Left lobe of liver (tissue), 2 donors: ENCODE results near the gene CRK. TPM values are rescaled to one million over a fixed set of nuclear protein-coding genes. Genes with fewer than 3 reads are reported as not detected.
A peak's percentile ranks its signal among the peaks of the same experiment; 100 is the strongest.
"Not testable (repeated sequence)": the region's sequence is repeated elsewhere in the genome, so short reads cannot be mapped to it uniquely, and the experiment has no call there.

ENCODE experiments used
- ATAC-seq: fragments of 200-7000 bp; cut with Tn5 transposase; one replicate; pipeline ENCODE4 v1.9.1; 2020; ENCODE audit warnings: mild to moderate bottlenecking, moderate library complexity
- DNase-seq: peaks from one replicate; pipeline ENCODE4 v3.0.0-alpha.2; 2020; ENCODE audit warnings: low spot score
- total RNA-seq: library from RNA; stranded (reverse); gene quantifications from one replicate; pipeline ENCODE4 v1.2.1, GENCODE V29; 2021
- donor health status: DM: no; HTN: no; CAD: no; lungs with moderate emphysema.
- donor health status: DM: no; HTN: yes; CAD: no.

Gene CRK
- total RNA-seq, 1 donor from 2014 or later: 33.7 TPM

- ATAC-seq (no peak), DNase-seq (no peak)
Measured at GRCh38 chr17:1391577-1391976, 64.5 kb downstream of the CRK start.

GRCh38 chr17:1390432-1391367 is 65.3 kb downstream of the CRK start:
- DNase-seq: no peak

DNA sequence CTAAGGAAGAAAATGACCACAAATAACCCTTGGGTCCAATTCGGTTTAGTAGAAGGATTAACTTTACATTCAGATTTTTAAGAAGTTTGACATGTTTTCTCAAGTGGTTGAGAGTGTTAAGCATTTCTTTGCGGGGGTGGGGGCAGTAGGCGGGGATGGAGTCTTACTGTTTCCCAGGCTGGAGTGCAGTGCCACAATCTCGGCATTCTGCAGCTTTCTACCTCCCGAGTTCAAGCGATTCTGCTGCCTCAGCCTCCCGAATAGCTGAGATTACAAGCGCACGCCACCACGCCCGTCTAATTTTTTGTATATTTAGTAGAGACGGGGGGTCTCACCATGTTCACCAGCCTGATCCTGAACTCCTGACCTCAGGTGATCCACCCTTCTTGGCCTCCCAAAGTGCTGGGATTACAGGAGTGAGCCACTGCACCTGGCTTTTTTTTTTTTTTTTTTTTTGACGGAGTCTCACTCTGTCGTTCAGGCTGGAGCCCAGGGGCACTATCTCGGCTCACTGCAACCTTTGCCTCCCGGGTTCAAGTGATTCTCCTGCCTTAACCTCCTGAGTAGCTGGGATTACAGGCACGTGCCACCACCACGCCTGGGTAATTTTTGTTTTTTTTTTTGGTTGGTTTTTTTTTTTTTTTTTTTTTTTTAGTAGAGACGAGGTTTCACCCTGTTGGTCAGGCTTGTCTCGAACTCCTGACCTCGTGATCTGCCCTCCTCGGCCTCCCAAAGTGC is 68.4 kb downstream of the CRK start:
- ATAC-seq, DNase-seq: not testable (repeated sequence)

More at GRCh38 chr17:1390432-1391367, 65.3 kb downstream of the CRK start:
- peak; percentile 39 for ATAC-seq

- not testable (repeated sequence) for DNase-seq, ATAC-seq
Measured at GRCh38 chr17:1386675-1387190, 69.3 kb downstream of the CRK start.

DNA sequence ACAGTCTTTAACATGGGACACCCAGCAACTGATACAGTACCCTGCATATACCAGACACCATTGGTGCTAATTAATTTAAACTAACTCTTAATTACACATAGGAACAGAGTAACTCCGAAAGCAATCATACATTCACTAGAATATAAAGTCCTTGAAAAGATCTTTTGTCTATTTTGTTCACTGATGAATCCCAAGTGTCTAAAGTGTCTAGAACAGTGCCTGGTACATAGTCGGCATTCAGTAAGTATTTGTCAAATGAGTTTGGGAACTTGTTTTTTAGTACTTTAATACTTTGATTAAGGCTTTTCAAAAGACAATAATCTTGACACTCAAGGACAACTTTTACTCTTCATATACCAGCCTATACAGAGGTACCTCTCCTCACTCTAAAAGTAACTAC is 69.8 kb downstream of the CRK start:
- no peak for ATAC-seq
- no peak for DNase-seq

- DNase-seq (no peak), ATAC-seq (no peak)
Measured at GRCh38 chr17:1385861-1386260, 70.2 kb downstream of the CRK start.

GRCh38 chr17:1384905-1385435 is 71.1 kb downstream of the CRK start:
- ATAC-seq (no peak), DNase-seq (no peak)

- DNase-seq (no peak), ATAC-seq (no peak)
Measured at GRCh38 chr17:1379930-1380313, 76.1 kb downstream of the CRK start.

DNA sequence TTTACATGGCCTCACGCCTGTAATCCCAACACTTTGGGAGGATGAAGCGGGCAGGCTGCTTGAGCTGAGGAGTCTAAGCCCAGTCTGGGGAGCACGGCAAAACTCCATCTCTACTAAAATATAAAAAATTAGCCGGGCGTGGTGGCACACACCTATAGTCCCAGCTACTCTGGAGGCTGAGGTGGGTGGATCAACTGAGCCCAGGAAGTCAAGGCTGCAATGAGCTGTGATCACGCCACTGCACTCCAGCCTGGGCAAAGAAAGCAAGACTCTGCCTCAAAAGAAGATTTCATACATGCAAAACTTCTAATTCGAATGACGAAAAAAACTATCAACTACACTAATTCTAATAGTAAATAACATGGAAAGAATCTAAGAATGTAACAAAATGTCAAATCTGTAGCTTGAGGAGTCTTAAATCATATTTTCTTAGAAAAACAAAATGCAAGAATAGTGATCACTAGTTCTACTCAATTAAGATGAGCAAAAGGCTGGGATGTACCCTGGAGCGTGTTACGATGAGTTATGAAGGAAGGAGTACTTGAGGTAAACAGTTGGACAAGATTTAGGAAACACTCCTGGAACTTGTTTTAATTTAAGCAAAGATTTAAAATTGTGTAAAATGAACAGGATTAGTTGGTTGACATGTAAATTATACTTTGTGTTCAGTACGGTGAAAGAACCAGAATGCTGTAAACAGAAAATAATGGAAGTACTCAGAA is 76.7 kb downstream of the CRK start:
- DNase-seq: no peak

DNA sequence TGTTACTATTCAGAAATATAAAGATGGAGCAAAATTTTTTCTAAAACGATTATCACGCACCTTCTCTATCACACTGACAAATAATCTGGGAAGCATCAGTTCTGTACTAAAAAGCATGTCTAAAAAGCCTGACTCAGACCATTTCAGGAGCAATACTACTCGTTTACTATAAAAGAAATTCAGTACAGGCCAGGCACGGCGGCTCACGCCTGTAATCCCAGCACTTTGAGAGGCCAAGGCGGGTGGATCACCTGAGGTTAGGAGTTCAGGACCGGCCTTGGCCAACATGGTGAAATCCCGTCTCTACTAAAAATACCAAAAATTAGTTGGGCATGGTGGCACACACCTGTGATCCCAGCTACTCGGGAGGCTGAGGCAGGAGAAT is 77.6 kb downstream of the CRK start:
- not testable (repeated sequence) for DNase-seq, ATAC-seq

More for the DNA sequence above, 76.7 kb downstream of the CRK start:
- no peak for ATAC-seq

DNA sequence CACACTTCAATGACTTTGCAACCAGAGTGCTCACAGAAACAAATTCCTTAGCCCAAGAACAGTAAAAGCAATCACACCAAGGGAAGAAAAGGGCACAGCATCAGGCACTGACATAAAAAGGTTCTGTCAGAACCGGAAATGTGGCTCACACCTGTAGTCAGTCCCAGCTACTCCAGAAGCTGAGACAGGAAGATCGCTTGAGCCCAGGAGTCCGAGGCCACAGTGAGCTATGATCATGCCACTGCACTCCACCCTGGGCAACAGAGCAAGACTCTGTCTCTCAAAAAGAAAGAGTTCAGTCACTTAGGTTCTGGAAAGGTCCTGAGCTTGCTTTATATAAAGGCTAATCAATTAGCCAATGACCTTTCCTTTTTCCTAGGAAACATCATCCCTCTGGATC is 78.7 kb downstream of the CRK start:
- DNase-seq: no peak
- ATAC-seq: no peak

DNA sequence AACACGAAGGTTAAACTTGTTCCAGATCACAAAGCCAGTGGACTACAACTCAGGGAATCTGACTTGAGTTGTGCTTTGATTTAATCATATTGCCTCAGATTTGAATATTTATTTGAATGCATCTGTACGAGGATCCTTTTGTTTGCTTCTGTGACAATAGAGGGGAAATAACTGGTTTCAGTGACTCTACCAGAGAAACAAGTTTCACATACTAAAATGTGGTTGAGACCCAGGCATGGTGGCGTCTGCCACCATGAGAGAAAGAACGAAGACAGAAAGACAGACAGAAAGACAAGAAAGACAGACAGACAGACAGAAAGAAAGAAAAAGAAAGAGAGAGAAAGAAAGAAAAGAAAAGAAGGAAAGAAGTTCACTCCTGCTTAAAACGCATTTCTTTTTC is 80.0 kb downstream of the CRK start:
- DNase-seq (no peak), ATAC-seq (no peak)

DNA sequence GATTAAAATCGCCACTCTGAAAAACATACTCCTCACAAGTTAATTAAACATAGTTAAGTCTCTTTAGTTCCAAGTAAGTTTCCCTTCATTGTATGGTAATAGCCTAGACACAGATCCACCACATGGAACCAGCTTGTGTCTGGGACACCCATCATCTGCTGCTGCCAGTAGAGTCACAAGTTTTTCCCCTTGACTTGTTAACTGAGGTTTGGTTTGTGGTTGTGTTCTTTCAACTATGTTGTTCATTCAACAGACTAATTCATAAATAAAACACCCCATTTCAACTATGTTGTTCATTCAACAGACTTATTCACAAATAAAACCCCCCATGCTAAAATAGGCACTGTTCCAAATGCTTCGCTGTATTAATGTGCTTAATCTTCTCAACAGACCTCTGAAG is 80.4 kb downstream of the CRK start:
- ATAC-seq: no peak
- DNase-seq: no peak

GRCh38 chr17:1374431-1375177 is 81.4 kb downstream of the CRK start:
- DNase-seq: no peak
- ATAC-seq: peak; percentile 30

DNA sequence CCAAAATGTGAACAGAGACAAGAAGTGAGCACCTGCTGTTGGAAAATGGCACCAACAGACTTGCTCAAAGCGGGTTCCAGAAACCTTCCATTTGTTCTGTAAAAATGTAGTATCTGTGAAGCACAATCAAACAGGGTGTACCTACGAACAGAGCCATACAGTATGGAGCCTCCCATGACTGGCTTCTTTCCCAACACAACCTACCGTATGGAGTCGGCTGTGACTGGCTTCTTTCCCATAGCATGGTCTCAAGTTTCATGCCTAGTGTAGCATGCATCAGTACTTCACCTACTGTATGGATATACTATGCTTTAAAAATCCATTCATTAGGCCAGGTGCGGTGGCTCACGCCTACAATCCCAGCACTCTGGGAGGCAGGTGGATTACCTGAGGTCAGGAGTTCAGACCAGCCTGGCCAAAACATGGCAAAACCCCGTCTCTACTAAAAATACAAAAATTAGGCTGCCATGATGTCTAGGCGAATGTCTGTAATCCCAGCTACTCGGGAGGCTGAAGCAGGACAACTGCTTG is 82.3 kb downstream of the CRK start:
- ATAC-seq (peak; percentile 26), DNase-seq (no peak)

DNA sequence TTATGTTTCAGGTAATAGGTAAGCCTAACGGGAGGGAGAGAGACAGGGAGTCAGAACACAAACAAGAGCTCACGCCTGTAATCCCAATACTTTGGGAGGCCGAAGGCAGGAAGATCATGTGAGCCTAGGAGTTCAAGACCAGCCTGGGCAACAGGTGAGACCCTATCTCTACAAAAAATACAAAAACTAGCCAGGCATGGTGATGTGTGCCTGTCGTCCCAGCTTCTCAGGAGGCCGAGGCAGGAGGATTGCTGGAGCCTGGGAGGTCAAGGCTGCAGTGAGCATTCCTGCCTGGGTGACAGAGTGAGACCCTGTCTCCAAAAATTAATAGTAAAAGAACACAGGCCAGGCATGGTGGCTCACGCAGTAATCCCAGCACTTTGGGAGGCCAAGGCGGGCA is 83.4 kb downstream of the CRK start:
- ATAC-seq (no peak), DNase-seq (no peak)

- ATAC-seq (no peak), DNase-seq (no peak)
Measured at GRCh38 chr17:1371893-1372590, 84.0 kb downstream of the CRK start.
